Peyer's patch (tissue), 4 donors: Measurements from ENCODE around the gene MAPK8IP2. TPM values are rescaled to one million over a fixed set of nuclear protein-coding genes. Genes with fewer than 3 reads are reported as not detected.
"Not testable (repeated sequence)": the region's sequence is repeated elsewhere in the genome, so short reads cannot be mapped to it uniquely, and the experiment has no call there.

ENCODE experiments used
- DNase-seq, 3 donors: peaks; one replicate each; pipeline ENCODE4 v3.0.0-alpha.2; 2017 to 2019
- H3K27ac ChIP-seq, 4 donors: fragments of 200-600 bp; sonication (generic); one replicate each; pipeline ENCODE4 v1.5.1; 2016 to 2019
- H3K27me3 ChIP-seq, 2 donors: fragments of 200-600 bp; sonication (generic); one replicate each; pipeline ENCODE4 v1.5.1; 2019
- H3K36me3 ChIP-seq, 3 donors: fragments of 200-600 bp; sonication (generic); one replicate each; pipeline ENCODE4 v1.5.1; 2016 to 2019
- H3K4me1 ChIP-seq, 4 donors: fragments of 200-600 bp; sonication (generic); one replicate each; pipeline ENCODE4 v1.5.1; 2016 to 2019
- H3K4me3 ChIP-seq, 4 donors: fragments of 200-600 bp; sonication (generic); 1 replicate in 3 of 4; 2 replicates in 1 of 4; pipeline ENCODE4 v1.5.1; 2016 to 2019; ENCODE audit warnings: mild to moderate bottlenecking in 1 of 4
- H3K9me3 ChIP-seq, 4 donors: fragments of 200-600 bp; sonication (generic); one replicate each; pipeline ENCODE4 v1.5.1; 2016 to 2019; ENCODE audit warnings: mild to moderate bottlenecking in 1 of 4
- POLR2A ChIP-seq, 2 donors: fragments of 450-650 bp; IDR thresholded peaks; one replicate each; pipeline ENCODE4 v1.5.1; 2017; ENCODE audit warnings: antibody characterized with exemption in 2 of 2, mild to moderate bottlenecking in 2 of 2, moderate library complexity in 2 of 2
- total RNA-seq, 4 donors: library from RNA; depleted of rRNA; stranded (reverse); fragments of >200 nt; gene quantifications; one replicate each; pipeline ENCODE4 v1.1.0, GENCODE V29; 2016
- TF ChIP-seq, protein P1 (sequence below), 6 experiments: fragments of 450-650 bp in 4 of 6; fragments of 200-600 bp in 2 of 6; sonication (generic) in 1 of 6; IDR thresholded peaks; one replicate each; pipeline ENCODE4 v1.5.1; 2017 to 2019; ENCODE audit warnings: antibody characterized with exemption in 6 of 6, mild to moderate bottlenecking in 3 of 6, moderate library complexity in 1 of 6

MAPK8IP2 gene
- total RNA-seq, 4 donors from 2014 or later: 0.66 to 1.2 (median 0.83) TPM; not detected in 1

GRCh38 chr22:50657925-50658324 is 57.3 kb downstream of the MAPK8IP2 start:
- TF ChIP-seq, protein P1, sequence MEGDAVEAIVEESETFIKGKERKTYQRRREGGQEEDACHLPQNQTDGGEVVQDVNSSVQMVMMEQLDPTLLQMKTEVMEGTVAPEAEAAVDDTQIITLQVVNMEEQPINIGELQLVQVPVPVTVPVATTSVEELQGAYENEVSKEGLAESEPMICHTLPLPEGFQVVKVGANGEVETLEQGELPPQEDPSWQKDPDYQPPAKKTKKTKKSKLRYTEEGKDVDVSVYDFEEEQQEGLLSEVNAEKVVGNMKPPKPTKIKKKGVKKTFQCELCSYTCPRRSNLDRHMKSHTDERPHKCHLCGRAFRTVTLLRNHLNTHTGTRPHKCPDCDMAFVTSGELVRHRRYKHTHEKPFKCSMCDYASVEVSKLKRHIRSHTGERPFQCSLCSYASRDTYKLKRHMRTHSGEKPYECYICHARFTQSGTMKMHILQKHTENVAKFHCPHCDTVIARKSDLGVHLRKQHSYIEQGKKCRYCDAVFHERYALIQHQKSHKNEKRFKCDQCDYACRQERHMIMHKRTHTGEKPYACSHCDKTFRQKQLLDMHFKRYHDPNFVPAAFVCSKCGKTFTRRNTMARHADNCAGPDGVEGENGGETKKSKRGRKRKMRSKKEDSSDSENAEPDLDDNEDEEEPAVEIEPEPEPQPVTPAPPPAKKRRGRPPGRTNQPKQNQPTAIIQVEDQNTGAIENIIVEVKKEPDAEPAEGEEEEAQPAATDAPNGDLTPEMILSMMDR (IDR thresholded peaks at IDR 0.05): no peak
- TF ChIP-seq POLR2A (IDR thresholded peaks at IDR 0.05): no peak
- Histone ChIP-seq H3K4me3 (no peak overlapping the region), H3K36me3 (no peaks in the 10 kb centered on the region), H3K27me3 (peaks cover 0 to 4% of the 10 kb centered on the region in 2 donors), H3K9me3 (no peaks in the 10 kb centered on the region), H3K4me1 (no peaks in the 10 kb centered on the region), H3K27ac (no peak overlapping the region)
- DNase-seq: no peak

- not testable (repeated sequence) for H3K27me3 ChIP-seq, H3K4me1 ChIP-seq, H3K36me3 ChIP-seq, H3K4me3 ChIP-seq, H3K27ac ChIP-seq, H3K9me3 ChIP-seq
- peak in 1 of 3 donors; percentile 6 for DNase-seq
Measured at GRCh38 chr22:50659711-50660110, 59.1 kb downstream of the MAPK8IP2 start.

- Histone ChIP-seq H3K9me3 (no peaks in the 10 kb centered on the region), H3K4me1 (no peaks in the 10 kb centered on the region), H3K36me3 (no peaks in the 10 kb centered on the region), H3K27me3 (no peaks in the 10 kb centered on the region), H3K4me3 (no peak overlapping the region), H3K27ac (no peak overlapping the region)
- TF ChIP-seq, protein P1 (IDR thresholded peaks at IDR 0.05): no peak
- TF ChIP-seq POLR2A (IDR thresholded peaks at IDR 0.05): no peak
- no peak for DNase-seq
Measured at GRCh38 chr22:50660306-50660705, 59.7 kb downstream of the MAPK8IP2 start.

Other genes starting within 250 kb of the MAPK8IP2 start
- 100 to 1,000 TPM in 3 of 4 donors, 10 to 100 TPM in 1; 72.0 to 133 (median 121) TPM for gene SBF1, start 125.8 kb upstream of the MAPK8IP2 start, total RNA-seq
- 1 to 10 TPM in 3 of 4 donors, under 1 TPM in 1; 0.83 to 8.4 (median 5.8) TPM for gene ADM2, start 119.2 kb upstream of the MAPK8IP2 start, total RNA-seq
- gene MIOX, start 113.9 kb upstream of the MAPK8IP2 start, total RNA-seq: not detected
- gene LMF2, start 93.1 kb upstream of the MAPK8IP2 start, total RNA-seq: 10 to 100 TPM; 68.5 to 94.9 (median 83.3) TPM
- gene NCAPH2, start 92.6 kb upstream of the MAPK8IP2 start, total RNA-seq: 10 to 100 TPM; 34.0 to 85.8 (median 41.2) TPM
- 1 to 10 TPM in 3 of 4 donors, not detected in 1; 1.2 to 6.3 (median 4.5) TPM for gene SCO2, start 75.2 kb upstream of the MAPK8IP2 start, total RNA-seq
- 10 to 100 TPM; 53.5 to 93.9 (median 88.3) TPM for gene TYMP, start 70.8 kb upstream of the MAPK8IP2 start, total RNA-seq
- gene KLHDC7B, start 54.9 kb upstream of the MAPK8IP2 start, total RNA-seq: 1 to 10 TPM in 1 of 4 donors, not detected in 3; 1.1 TPM
- not detected for gene SYCE3, start 37.9 kb upstream of the MAPK8IP2 start, total RNA-seq
- 100 to 1,000 TPM in 1 of 4 donors, 10 to 100 TPM in 3; 51.2 to 133 (median 56.5) TPM for gene CPT1B, start 22.4 kb upstream of the MAPK8IP2 start, total RNA-seq
- gene CHKB, start 17.9 kb upstream of the MAPK8IP2 start, total RNA-seq: 100 to 1,000 TPM; 111 to 278 (median 156) TPM
- 100 to 1,000 TPM in 3 of 4 donors, 10 to 100 TPM in 1; 84.2 to 130 (median 124) TPM for gene ARSA, start 27.4 kb downstream of the MAPK8IP2 start, total RNA-seq
- 10 to 100 TPM in 2 of 4 donors, 1 to 10 TPM in 2; 2.8 to 36.3 (median 10.8) TPM for gene SHANK3, start 72.0 kb downstream of the MAPK8IP2 start, total RNA-seq
- gene ACR, start 137.4 kb downstream of the MAPK8IP2 start, total RNA-seq: not detected
- 10 to 100 TPM; 10.2 to 41.3 (median 27.7) TPM for gene RABL2B, start 182.8 kb downstream of the MAPK8IP2 start, total RNA-seq